Effector memory CD8-positive, alpha-beta T cell (primary cell): ENCODE data around the gene TNXB.
"Not testable (repeated sequence)": the region's sequence is repeated elsewhere in the genome, so short reads cannot be mapped to it uniquely, and the experiment has no call there.

ENCODE experiments used
- ATAC-seq: fragments of 150-1000 bp; cut with Tn5 transposase; replicated peaks from 2 replicates; pipeline ENCODE4 v1.10.0; 2021; ENCODE audit warnings: mild to moderate bottlenecking, moderate library complexity
- DNase-seq, 3 experiments: peaks; one replicate each; pipeline ENCODE4 v3.0.0; 2021
- H3K27ac Mint-ChIP-seq, 2 donors: one replicate each; pipeline ENCODE4 v1.8.0; 2022; ENCODE audit warnings: mild to moderate bottlenecking in 2 of 2, mixed read lengths in 2 of 2, moderate library complexity in 2 of 2
- H3K27me3 Mint-ChIP-seq, 2 donors: one replicate each; pipeline ENCODE4 v1.8.0; 2022; ENCODE audit warnings: mixed read lengths in 2 of 2
- H3K36me3 Mint-ChIP-seq: one replicate; pipeline ENCODE4 v1.8.0; 2022; ENCODE audit warnings: mild to moderate bottlenecking, moderate library complexity, mixed read lengths; ENCODE audit not compliant: insufficient read depth
- H3K4me1 Mint-ChIP-seq, 2 donors: one replicate each; pipeline ENCODE4 v1.8.0; 2022; ENCODE audit warnings: low read depth in 2 of 2, mixed read lengths in 2 of 2
- H3K4me3 Mint-ChIP-seq, 2 donors: one replicate each; pipeline ENCODE4 v1.8.0; 2022; ENCODE audit warnings: mild to moderate bottlenecking in 2 of 2, mixed read lengths in 2 of 2, moderate library complexity in 2 of 2
- H3K9me3 Mint-ChIP-seq, 2 donors: one replicate each; pipeline ENCODE4 v1.8.0; 2022; ENCODE audit warnings: mixed read lengths in 2 of 2

TNXB gene

GRCh38 chr6:32049149-32049548, 60.0 kb downstream of the TNXB start:
- H3K36me3 Mint-ChIP-seq, ATAC-seq, H3K9me3 Mint-ChIP-seq, DNase-seq, H3K4me1 Mint-ChIP-seq, H3K4me3 Mint-ChIP-seq, H3K27ac Mint-ChIP-seq: not testable (repeated sequence)
- peaks cover 8 to 37% of the 10 kb centered on the region in 2 donors for H3K27me3 Mint-ChIP-seq

- peak; percentile 67 to 73 (median 68) for DNase-seq
- no peaks in the 10 kb centered on the region for H3K36me3 Mint-ChIP-seq
- peaks cover 5 to 30% of the 10 kb centered on the region in 2 donors for H3K27me3 Mint-ChIP-seq
- peak; percentile 78 for ATAC-seq
- H3K4me3 Mint-ChIP-seq = no peak overlapping the region
- H3K27ac Mint-ChIP-seq = peak overlapping the region in 1 of 2 donors; percentile 68
- H3K9me3 Mint-ChIP-seq = no peaks in the 10 kb centered on the region
- peaks cover 5 to 6% of the 10 kb centered on the region in 2 donors for H3K4me1 Mint-ChIP-seq
These were observed 61.0 kb downstream of the TNXB start for GRCh38 chr6:32047855-32048766.

DNA sequence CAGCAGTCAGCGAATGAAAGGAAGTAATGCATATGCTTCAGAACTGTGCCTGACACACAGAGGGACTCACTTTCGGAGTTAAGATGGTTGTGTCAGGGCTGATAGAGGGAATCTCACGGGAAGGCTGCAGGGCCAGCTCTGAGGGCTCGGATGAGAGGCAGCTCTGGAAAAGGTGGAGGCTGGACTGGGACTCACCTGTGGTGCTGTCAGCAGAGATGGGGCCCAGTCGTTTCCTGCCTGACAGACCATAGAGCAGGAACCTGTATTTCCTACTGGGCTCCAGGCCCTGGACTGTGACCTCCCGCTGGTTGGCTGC, 61.6 kb downstream of the TNXB start:
- ATAC-seq (no peak), DNase-seq (no peak)
- Mint-ChIP-seq H3K27me3 (peaks cover 0 to 24% of the 10 kb centered on the region in 2 donors), H3K36me3 (no peaks in the 10 kb centered on the region), H3K4me3 (no peak overlapping the region), H3K4me1 (peaks cover 5 to 6% of the 10 kb centered on the region in 2 donors), H3K9me3 (no peaks in the 10 kb centered on the region), H3K27ac (no peak overlapping the region)

GRCh38 chr6:32047084-32047478, 62.1 kb downstream of the TNXB start:
- peaks cover 0 to 20% of the 10 kb centered on the region in 2 donors for H3K27me3 Mint-ChIP-seq
- H3K4me1 Mint-ChIP-seq = peaks cover 5 to 6% of the 10 kb centered on the region in 2 donors
- ATAC-seq (no peak), DNase-seq (no peak)
- no peaks in the 10 kb centered on the region for H3K9me3 Mint-ChIP-seq
- H3K36me3 Mint-ChIP-seq = no peaks in the 10 kb centered on the region
- no peak overlapping the region for H3K27ac Mint-ChIP-seq
- H3K4me3 Mint-ChIP-seq = no peak overlapping the region

- Mint-ChIP-seq H3K36me3 (no peaks in the 10 kb centered on the region), H3K9me3 (no peaks in the 10 kb centered on the region), H3K4me1 (peaks cover 5 to 6% of the 10 kb centered on the region in 2 donors), H3K27me3 (peaks cover 0 to 15% of the 10 kb centered on the region in 2 donors), H3K27ac (no peak overlapping the region), H3K4me3 (no peak overlapping the region)
- no peak for ATAC-seq
- no peak for DNase-seq
These were observed 62.6 kb downstream of the TNXB start for GRCh38 chr6:32046450-32047083.

DNA sequence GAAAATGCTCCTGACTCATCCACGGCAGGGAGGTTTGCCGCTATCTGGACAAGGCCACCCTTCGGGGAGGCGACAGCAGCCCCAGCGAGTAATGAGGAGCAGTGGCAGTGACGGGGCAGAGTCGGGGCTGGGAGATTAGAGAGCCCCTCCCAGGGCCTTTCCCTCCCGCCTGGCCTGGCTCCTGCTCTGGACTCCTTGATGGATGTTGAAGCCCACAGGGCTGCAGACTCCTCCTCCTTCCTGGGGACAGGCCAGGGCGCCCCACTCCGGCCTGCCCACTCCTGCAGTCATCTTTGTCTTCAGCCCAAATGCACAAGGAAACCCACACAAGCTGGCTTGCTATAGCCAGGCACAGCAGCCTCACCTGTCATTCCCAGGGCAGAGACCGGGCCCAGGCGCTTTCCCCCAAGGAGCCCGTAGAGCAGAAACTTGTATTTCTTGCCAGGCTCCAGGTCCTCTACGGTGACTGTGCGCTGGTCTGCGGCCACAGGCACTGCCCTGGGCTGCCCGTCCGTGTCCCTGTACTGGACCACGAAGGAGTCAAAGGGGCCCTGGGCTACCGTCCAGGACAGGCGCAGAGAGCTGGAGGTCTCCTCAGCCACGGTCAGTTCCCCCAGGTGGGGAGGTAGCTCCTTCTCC, 63.2 kb downstream of the TNXB start:
- no peak overlapping the region for H3K4me3 Mint-ChIP-seq
- H3K27me3 Mint-ChIP-seq = peaks cover 0 to 9% of the 10 kb centered on the region in 2 donors
- DNase-seq = no peak
- no peaks in the 10 kb centered on the region for H3K9me3 Mint-ChIP-seq
- H3K36me3 Mint-ChIP-seq = no peaks in the 10 kb centered on the region
- no peak for ATAC-seq
- no peak overlapping the region for H3K27ac Mint-ChIP-seq
- H3K4me1 Mint-ChIP-seq = peaks cover 5 to 6% of the 10 kb centered on the region in 2 donors

GRCh38 chr6:32044916-32045315, 64.2 kb downstream of the TNXB start:
- H3K4me3 Mint-ChIP-seq, DNase-seq, H3K27me3 Mint-ChIP-seq, H3K4me1 Mint-ChIP-seq, H3K27ac Mint-ChIP-seq, H3K9me3 Mint-ChIP-seq, ATAC-seq, H3K36me3 Mint-ChIP-seq: not testable (repeated sequence)

GRCh38 chr6:32043589-32044380, 65.4 kb downstream of the TNXB start:
- not testable (repeated sequence) for DNase-seq, ATAC-seq, H3K27ac Mint-ChIP-seq, H3K27me3 Mint-ChIP-seq, H3K9me3 Mint-ChIP-seq, H3K4me1 Mint-ChIP-seq, H3K36me3 Mint-ChIP-seq, H3K4me3 Mint-ChIP-seq

- ATAC-seq, H3K27ac Mint-ChIP-seq, DNase-seq, H3K9me3 Mint-ChIP-seq, H3K27me3 Mint-ChIP-seq, H3K4me1 Mint-ChIP-seq, H3K4me3 Mint-ChIP-seq, H3K36me3 Mint-ChIP-seq: not testable (repeated sequence)
These were observed 66.9 kb downstream of the TNXB start for GRCh38 chr6:32042276-32042675.

GRCh38 chr6:32041385-32041784, 67.8 kb downstream of the TNXB start:
- H3K4me1 Mint-ChIP-seq, H3K4me3 Mint-ChIP-seq, H3K27ac Mint-ChIP-seq, DNase-seq, H3K9me3 Mint-ChIP-seq, ATAC-seq, H3K27me3 Mint-ChIP-seq, H3K36me3 Mint-ChIP-seq: not testable (repeated sequence)

DNA sequence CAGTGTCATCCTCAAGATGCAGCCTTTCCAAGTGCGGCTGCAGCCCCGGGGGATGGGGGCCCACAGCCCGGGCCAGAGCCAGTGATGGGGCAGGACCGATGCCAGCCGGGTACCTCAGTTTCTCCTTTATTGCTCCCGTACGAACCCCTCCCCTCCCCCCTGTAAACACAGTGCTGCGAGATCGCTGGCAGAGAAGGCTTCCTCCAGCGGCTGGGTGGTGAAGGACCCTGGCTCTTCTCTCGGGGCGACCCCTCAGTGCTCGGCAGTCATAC, 68.2 kb downstream of the TNXB start:
- H3K36me3 Mint-ChIP-seq, ATAC-seq, H3K4me3 Mint-ChIP-seq, H3K4me1 Mint-ChIP-seq, DNase-seq, H3K27ac Mint-ChIP-seq, H3K27me3 Mint-ChIP-seq, H3K9me3 Mint-ChIP-seq: not testable (repeated sequence)

GRCh38 chr6:32040299-32041049, 68.7 kb downstream of the TNXB start:
- not testable (repeated sequence) for ATAC-seq, H3K27ac Mint-ChIP-seq, H3K9me3 Mint-ChIP-seq, H3K27me3 Mint-ChIP-seq, DNase-seq, H3K4me3 Mint-ChIP-seq, H3K36me3 Mint-ChIP-seq, H3K4me1 Mint-ChIP-seq
